Coronary artery (tissue), 2 donors: ENCODE data around the gene ZC3H11A.
"Not testable (repeated sequence)": the region's sequence is repeated elsewhere in the genome, so short reads cannot be mapped to it uniquely, and the experiment has no call there.

Experiments
- DNase-seq: peaks from one replicate; pipeline ENCODE4 v3.0.0-alpha.2; 2017; ENCODE audit warnings: low spot score
- H3K27ac ChIP-seq, 2 donors: fragments of 200-600 bp; sonication (generic); one replicate each; pipeline ENCODE4 v1.5.1; 2016 to 2019
- H3K4me3 ChIP-seq: fragments of 200-600 bp; sonication (generic); 2 replicates; pipeline ENCODE4 v1.5.1; 2016; ENCODE audit warnings: mild to moderate bottlenecking, moderate library complexity
- CTCF ChIP-seq: fragments of 200-600 bp; sonication (generic); IDR thresholded peaks from one replicate; pipeline ENCODE4 v1.5.1; 2019; ENCODE audit warnings: antibody characterized with exemption

Gene ZC3H11A

GRCh38 chr1:203826175-203826574, 30.8 kb downstream of the ZC3H11A start:
- Histone ChIP-seq H3K4me3 (no peak overlapping the region), H3K27ac (no peak overlapping the region)
- no peak for TF ChIP-seq CTCF
- no peak for DNase-seq

- Histone ChIP-seq H3K27ac (peak overlapping the region in 1 of 2 donors; percentile 53), H3K4me3 (no peak overlapping the region)
- DNase-seq = no peak
- no peak for TF ChIP-seq CTCF
Observed at GRCh38 chr1:203828002-203828401, 32.6 kb downstream of the ZC3H11A start.

GRCh38 chr1:203828503-203828902, 33.1 kb downstream of the ZC3H11A start:
- peak overlapping the region; percentile 31 to 53 for H3K27ac ChIP-seq
- no peak for TF ChIP-seq CTCF
- DNase-seq = no peak
- no peak overlapping the region for H3K4me3 ChIP-seq

GRCh38 chr1:203829247-203829646, 33.8 kb downstream of the ZC3H11A start:
- peak overlapping the region; percentile 31 to 60 for H3K27ac ChIP-seq
- DNase-seq = not testable (repeated sequence)

GRCh38 chr1:203835476-203835875, 40.1 kb downstream of the ZC3H11A start:
- DNase-seq = no peak
- no peak for TF ChIP-seq CTCF
- Histone ChIP-seq H3K4me3 (no peak overlapping the region), H3K27ac (no peak overlapping the region)

More at GRCh38 chr1:203829247-203829646, 33.8 kb downstream of the ZC3H11A start:
- H3K4me3 ChIP-seq = peak overlapping the region; percentile 22

- TF ChIP-seq CTCF = no peak
- no peak overlapping the region for H3K4me3 ChIP-seq
- H3K27ac ChIP-seq = peak overlapping the region in 1 of 2 donors; percentile 36
- no peak for DNase-seq
Observed at GRCh38 chr1:203839081-203839480, 43.7 kb downstream of the ZC3H11A start.

GRCh38 chr1:203840208-203840808, 44.9 kb downstream of the ZC3H11A start:
- no peak for TF ChIP-seq CTCF
- Histone ChIP-seq H3K27ac (no peak overlapping the region), H3K4me3 (no peak overlapping the region)
- no peak for DNase-seq

- DNase-seq = no peak
- no peak for TF ChIP-seq CTCF
- H3K4me3 ChIP-seq = no peak overlapping the region
- no peak overlapping the region for H3K27ac ChIP-seq
Observed at GRCh38 chr1:203842559-203842876, 47.1 kb downstream of the ZC3H11A start.
